Measurements from ENCODE around the gene SAPCD2. TPM values are rescaled to one million over a fixed set of nuclear protein-coding genes. Genes with fewer than 3 reads are reported as not detected.

SAPCD2 gene
- total RNA-seq, 1 donor from 2014 or later, result 5.3 TPM

GRCh38 chr9:137031904-137032640 lies 38.3 kb downstream of the SAPCD2 start, which contains the start of gene FUT7:
Gene FUT7 (minus strand): TSS chr9:137032088. CDS start chr9:137031991, 97 bp downstream.
- Histone ChIP-seq H3K36me3 (ENCODE audit: control insufficient read depth, insufficient read depth, low read length) (no peaks in the 10 kb centered on the region), H3K4me3 (ENCODE audit: low read depth, low read length) (no peak within 1 kb of the TSS), H3K27me3 (ENCODE audit: control insufficient read depth, insufficient read depth, low read length) (peaks cover 4% of the 10 kb centered on the region)
- no peak for DNase-seq (ENCODE audit: low read depth)
- no peak for TF ChIP-seq CTCF (IDR thresholded peaks at IDR 0.05; ENCODE audit: insufficient read depth, low read length, poor library complexity, severe bottlenecking)

DNA sequence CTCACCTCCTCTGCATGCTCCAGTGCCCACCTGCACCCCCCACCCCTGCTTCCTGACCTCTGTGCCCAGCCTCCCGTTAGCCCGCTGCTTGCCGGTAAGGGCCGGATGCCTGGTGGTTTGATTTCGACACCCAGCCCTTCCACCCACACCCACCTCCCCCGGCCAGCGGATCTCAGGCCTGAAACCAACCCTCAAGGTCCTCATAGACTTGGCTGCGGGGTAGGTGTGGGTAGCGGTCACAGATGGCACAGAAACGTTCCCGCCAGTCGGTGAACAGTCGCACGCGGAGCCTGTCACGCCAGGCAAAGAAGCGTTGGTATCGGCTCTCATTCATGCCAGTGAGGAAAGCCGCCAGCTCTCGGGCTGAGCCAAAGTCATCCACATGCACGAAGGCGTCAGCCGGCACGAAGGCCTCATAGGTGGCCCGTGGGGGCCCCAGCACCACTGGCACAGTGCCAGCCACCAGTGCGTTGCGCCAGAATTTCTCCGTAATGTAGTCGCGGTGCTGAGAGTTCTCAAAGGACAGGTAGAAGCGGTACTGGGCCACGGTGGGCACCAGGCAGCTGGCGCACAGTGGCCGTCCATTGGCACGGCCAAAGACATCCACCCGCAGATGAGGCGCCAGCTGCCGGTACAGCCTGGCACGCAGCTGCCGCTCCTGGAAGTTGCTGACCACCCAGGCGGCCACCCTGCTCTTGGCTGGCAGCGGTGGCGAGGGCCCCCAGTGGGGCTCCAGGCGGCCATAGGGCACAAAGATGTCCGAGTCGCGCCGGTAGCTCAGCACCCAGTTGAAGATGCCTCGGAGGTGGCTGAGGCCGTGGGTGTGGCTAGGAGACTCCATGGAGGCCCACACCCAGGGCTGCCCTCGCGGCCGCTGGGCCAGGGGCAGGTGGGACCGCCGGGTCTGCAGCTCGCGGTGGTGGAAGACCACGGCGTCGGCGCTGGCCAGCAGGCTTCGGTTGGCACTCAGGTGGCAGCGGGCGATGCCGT lies 39.5 kb downstream of the SAPCD2 start:
- H3K4me3 ChIP-seq (ENCODE audit: low read depth, low read length), result no peak overlapping the region
- no peaks in the 10 kb centered on the region for H3K36me3 ChIP-seq (ENCODE audit: control insufficient read depth, insufficient read depth, low read length)
- no peak for TF ChIP-seq CTCF (IDR thresholded peaks at IDR 0.05; ENCODE audit: insufficient read depth, low read length, poor library complexity, severe bottlenecking)
- peaks cover 6% of the 10 kb centered on the region for H3K27me3 ChIP-seq (ENCODE audit: control insufficient read depth, insufficient read depth, low read length)
- DNase-seq (ENCODE audit: low read depth), result no peak

- Histone ChIP-seq H3K36me3 (ENCODE audit: control insufficient read depth, insufficient read depth, low read length) (no peaks in the 10 kb centered on the region), H3K27me3 (ENCODE audit: control insufficient read depth, insufficient read depth, low read length) (peaks cover 6% of the 10 kb centered on the region), H3K4me3 (ENCODE audit: low read depth, low read length) (no peak overlapping the region)
- no peak for DNase-seq (ENCODE audit: low read depth)
- TF ChIP-seq CTCF (IDR thresholded peaks at IDR 0.05; ENCODE audit: insufficient read depth, low read length, poor library complexity, severe bottlenecking), result no peak
Observed at GRCh38 chr9:137030006-137030405, 40.4 kb downstream of the SAPCD2 start.

GRCh38 chr9:137029058-137029936 lies 41.1 kb downstream of the SAPCD2 start:
- Histone ChIP-seq H3K4me3 (ENCODE audit: low read depth, low read length) (no peak overlapping the region), H3K36me3 (ENCODE audit: control insufficient read depth, insufficient read depth, low read length) (no peaks in the 10 kb centered on the region), H3K27me3 (ENCODE audit: control insufficient read depth, insufficient read depth, low read length) (peaks cover 6% of the 10 kb centered on the region)
- no peak for DNase-seq (ENCODE audit: low read depth)
- TF ChIP-seq CTCF (IDR thresholded peaks at IDR 0.05; ENCODE audit: insufficient read depth, low read length, poor library complexity, severe bottlenecking), result peak; percentile 96

DNA sequence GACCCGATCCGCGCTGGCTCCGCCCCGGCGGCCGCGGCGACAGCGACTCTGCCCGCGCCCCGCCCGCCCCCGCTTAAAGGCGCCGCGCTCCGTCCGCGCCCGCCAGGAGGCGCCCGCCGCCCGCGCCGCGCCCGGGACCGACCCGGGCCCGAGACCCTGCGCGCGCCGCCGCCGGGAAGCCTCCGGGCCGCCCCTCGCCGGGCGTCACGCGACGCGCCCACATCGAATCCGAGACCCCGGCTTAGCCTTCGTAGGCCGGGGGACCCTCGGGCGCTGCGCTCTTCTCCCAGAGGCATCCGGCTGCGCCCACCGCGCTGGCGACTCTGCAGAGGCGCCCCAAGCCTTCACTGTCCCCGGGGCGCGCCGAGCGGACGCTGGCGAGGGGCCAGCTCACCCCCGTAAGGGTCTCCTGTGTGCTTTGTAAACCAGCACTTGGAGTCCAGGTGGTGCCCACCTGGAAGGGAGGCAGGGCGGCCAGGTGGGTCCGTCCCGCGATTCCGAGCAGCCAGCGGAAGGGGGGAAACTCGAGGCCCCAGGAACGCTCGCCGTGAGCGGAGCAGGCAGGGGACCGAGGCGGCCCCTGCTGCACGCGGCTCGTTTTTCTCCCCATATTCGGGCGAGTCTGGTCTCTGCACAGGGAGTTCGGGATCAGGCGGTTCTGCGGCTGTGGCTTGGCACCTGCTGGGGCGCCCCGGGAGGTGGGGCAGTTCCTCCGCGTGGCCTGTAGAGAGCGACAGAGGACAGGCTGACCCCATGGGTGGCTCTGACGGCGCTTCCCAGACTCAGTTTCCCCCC lies 41.9 kb downstream of the SAPCD2 start:
- no peak for DNase-seq (ENCODE audit: low read depth)
- Histone ChIP-seq H3K27me3 (ENCODE audit: control insufficient read depth, insufficient read depth, low read length) (peaks cover 4% of the 10 kb centered on the region), H3K36me3 (ENCODE audit: control insufficient read depth, insufficient read depth, low read length) (no peaks in the 10 kb centered on the region), H3K4me3 (ENCODE audit: low read depth, low read length) (peak overlapping the region; percentile 36)
- peak; percentile 56 for TF ChIP-seq CTCF (IDR thresholded peaks at IDR 0.05; ENCODE audit: insufficient read depth, low read length, poor library complexity, severe bottlenecking)

All from kidney epithelial cell (primary cell).